ENCODE measurements around the gene NOTCH1. TPM values are rescaled to one million over a fixed set of nuclear protein-coding genes. Genes with fewer than 3 reads are reported as not detected.

Gene NOTCH1
- total RNA-seq (2014; rRNA removed; shearing (Covaris generic)) (9.3 and 17.6 TPM in 2 replicates), total RNA-seq (2022) (15.5 and 17.9 TPM in 2 replicates), Bru-seq, nascent RNA (percentile 41 among the genes with signal in this experiment), BruChase-seq, experiment 1, labeled RNA remaining after a 6-hour chase (percentile 47 among the genes with signal in this experiment), BruChase-seq, experiment 2, labeled RNA remaining after a 2-hour chase (percentile 52 among the genes with signal in this experiment)
- long read RNA-seq, partial matches to known transcripts: 13 of 26 reads
- long read RNA-seq, other reads (novel, unspliced or antisense): 13 of 26 reads

DNA sequence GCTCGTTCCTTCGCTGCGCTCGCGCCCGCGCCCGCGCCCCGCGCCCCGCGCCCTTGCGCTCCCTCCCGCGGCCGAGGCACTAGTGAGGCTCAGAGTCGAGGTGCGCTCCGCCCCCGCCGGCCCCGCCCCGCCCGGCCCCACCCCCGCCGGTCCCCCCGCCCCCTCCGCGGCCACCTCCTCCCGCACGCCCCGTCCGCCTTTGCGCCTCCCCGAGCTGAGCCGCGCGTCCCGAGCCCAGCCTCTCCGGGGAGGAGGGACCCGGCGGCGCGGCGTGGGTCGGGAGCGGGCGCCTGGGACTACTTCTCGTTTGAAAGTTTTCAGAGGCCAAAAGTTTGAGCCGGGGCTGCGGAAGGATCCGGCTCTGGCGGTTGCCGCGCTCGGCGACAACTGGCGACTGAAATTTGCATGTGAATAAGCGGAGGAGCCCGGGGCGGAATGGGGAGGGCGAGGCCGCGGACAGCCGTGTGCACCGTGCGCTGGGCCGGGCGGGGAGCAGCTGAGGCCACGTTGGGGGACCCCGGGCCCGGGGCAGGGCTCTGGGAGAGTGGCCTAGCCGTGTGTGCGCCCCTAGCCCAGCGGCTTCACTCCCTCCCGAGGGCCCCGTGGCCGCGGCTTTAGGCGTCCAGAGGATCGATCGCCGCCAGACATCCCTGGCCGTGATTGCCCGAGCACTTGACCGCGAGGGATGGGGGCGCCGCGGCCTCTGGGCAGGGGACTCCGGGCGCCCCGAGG is at the start of gene NOTCH1:
NOTCH1 (minus strand) TSS at position 84 of the 732 bp plus-strand sequence. CDS start 262 bp downstream, outside the sequence.
- H3K9me2 ChIP-seq (ENCODE audit: insufficient read depth, low read length): no peaks in the 10 kb centered on the region
- peaks cover 26% of the 10 kb centered on the region for H3K4me1 ChIP-seq (ENCODE audit: insufficient read depth, low read length, poor library complexity, severe bottlenecking)
- intact Hi-C loops (cut with micrococcal nuclease; ENCODE audit: unreplicated experiment): loop anchor here (1.0 to 10.0 kb wide), 2 partner anchors 63 to 609 kb away; partner anchors contain the start of gene SEC16A
- CTCF ChIA-PET (ENCODE audit: unreplicated experiment): no interaction called here
- no peaks in the 10 kb centered on the region for H3K9me3 ChIP-seq (ENCODE audit: low read length)
- H3K79me2 ChIP-seq (ENCODE audit: insufficient read depth, low read depth, low read length): peaks cover 4% of the 10 kb centered on the region; the same call in 1 of the 2 replicates
- H3K36me3 ChIP-seq (ENCODE audit: insufficient read depth, low read length): peaks cover 4% of the 10 kb centered on the region; the same call in 1 of the 2 replicates
- POLR2A ChIA-PET: no interaction called here
- H3K27ac ChIP-seq (ENCODE audit: low read depth, low read length, poor library complexity, severe bottlenecking): peak within 1 kb of the TSS; percentile 88
- H2AFZ ChIP-seq (ENCODE audit: low read length): peak within 1 kb of the TSS; percentile 52
- DNase-seq (ENCODE audit: low spot score): peak; percentile 91
- peak within 1 kb of the TSS; percentile 77 for H3K4me3 ChIP-seq (ENCODE audit: low read depth, low read length, poor library complexity, severe bottlenecking)
- peak within 1 kb of the TSS; percentile 98 for H3K4me2 ChIP-seq (ENCODE audit: low read length)
- BruUV-seq (replicated peaks): no TSS peak
- 0 out of 2 replicates have a peak, but pooled peaks cover 8% of the 10 kb centered on the region for H4K20me1 ChIP-seq (ENCODE audit: insufficient read depth, low read length)
- TF ChIP-seq EZH2phosphoT487 (IDR thresholded peaks at IDR 0.05; ENCODE audit: borderline replicate concordance, low read depth, low read length): no peak
- TF ChIP-seq, protein P1, sequence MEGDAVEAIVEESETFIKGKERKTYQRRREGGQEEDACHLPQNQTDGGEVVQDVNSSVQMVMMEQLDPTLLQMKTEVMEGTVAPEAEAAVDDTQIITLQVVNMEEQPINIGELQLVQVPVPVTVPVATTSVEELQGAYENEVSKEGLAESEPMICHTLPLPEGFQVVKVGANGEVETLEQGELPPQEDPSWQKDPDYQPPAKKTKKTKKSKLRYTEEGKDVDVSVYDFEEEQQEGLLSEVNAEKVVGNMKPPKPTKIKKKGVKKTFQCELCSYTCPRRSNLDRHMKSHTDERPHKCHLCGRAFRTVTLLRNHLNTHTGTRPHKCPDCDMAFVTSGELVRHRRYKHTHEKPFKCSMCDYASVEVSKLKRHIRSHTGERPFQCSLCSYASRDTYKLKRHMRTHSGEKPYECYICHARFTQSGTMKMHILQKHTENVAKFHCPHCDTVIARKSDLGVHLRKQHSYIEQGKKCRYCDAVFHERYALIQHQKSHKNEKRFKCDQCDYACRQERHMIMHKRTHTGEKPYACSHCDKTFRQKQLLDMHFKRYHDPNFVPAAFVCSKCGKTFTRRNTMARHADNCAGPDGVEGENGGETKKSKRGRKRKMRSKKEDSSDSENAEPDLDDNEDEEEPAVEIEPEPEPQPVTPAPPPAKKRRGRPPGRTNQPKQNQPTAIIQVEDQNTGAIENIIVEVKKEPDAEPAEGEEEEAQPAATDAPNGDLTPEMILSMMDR (conservative IDR thresholded peaks at IDR 0.05; ENCODE audit: low read length): no peak

DNA sequence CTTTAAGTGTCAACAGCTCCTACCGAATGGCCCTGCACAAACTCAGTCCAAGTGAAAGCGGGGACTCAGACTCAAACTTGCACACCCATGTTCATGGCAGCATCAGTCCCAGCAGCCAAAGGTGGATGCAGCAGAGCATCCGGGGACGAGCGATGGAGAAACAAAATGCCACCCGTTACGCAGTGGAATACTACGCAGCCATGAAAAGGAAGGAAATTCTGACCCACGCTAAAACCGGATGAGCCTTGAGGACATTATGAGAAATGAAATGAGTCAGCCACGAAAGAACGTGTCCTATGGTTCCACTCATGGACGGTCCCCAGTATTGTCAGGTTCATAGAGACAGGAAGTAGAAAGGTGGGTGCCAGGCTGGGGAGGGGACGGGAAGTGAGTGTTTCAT is 48.6 kb upstream of the NOTCH1 start:
- H3K9me3 ChIP-seq (ENCODE audit: low read length): no peaks in the 10 kb centered on the region
- TF ChIP-seq EZH2phosphoT487 (IDR thresholded peaks at IDR 0.05; ENCODE audit: borderline replicate concordance, low read depth, low read length): no peak
- TF ChIP-seq, protein P1 (conservative IDR thresholded peaks at IDR 0.05; ENCODE audit: low read length): no peak
- intact Hi-C loops (cut with micrococcal nuclease; ENCODE audit: unreplicated experiment): no loop called here
- no peaks in the 10 kb centered on the region for H3K9me2 ChIP-seq (ENCODE audit: insufficient read depth, low read length)
- ChIA-PET CTCF (ENCODE audit: unreplicated experiment) (no interaction called here), POLR2A (no interaction called here)
- H3K36me3 ChIP-seq (ENCODE audit: insufficient read depth, low read length): no peaks in the 10 kb centered on the region
- no peak overlapping the region for H3K27ac ChIP-seq (ENCODE audit: low read depth, low read length, poor library complexity, severe bottlenecking)
- no TSS peak for BruUV-seq (replicated peaks)
- H2AFZ ChIP-seq (ENCODE audit: low read length): no peak overlapping the region
- no peak overlapping the region for H3K4me2 ChIP-seq (ENCODE audit: low read length)
- no peak for DNase-seq (ENCODE audit: low spot score)
- H3K79me2 ChIP-seq (ENCODE audit: insufficient read depth, low read depth, low read length): no peaks in the 10 kb centered on the region
- no peaks in the 10 kb centered on the region for H4K20me1 ChIP-seq (ENCODE audit: insufficient read depth, low read length)
- no peak overlapping the region for H3K4me3 ChIP-seq (ENCODE audit: low read depth, low read length, poor library complexity, severe bottlenecking)
- no peaks in the 10 kb centered on the region for H3K4me1 ChIP-seq (ENCODE audit: insufficient read depth, low read length, poor library complexity, severe bottlenecking)
